HepG2 (cell line): ENCODE measurements around the gene HPCAL4. TPM values are rescaled to one million over a fixed set of nuclear protein-coding genes. Genes with fewer than 3 reads are reported as not detected.

Source experiments
- EZH2 ChIP-seq: conservative IDR thresholded peaks from 2 replicates; pipeline ENCODE4 v1.6.1; 2012; ENCODE audit warnings: mild to moderate bottlenecking, low read depth, low read length, moderate library complexity
- KMT2B ChIP-seq: IDR thresholded peaks from 2 replicates; pipeline ENCODE4 v1.6.1; 2016; ENCODE audit warnings: missing genetic modification reagents, missing compliant biosample characterization
- MAZ ChIP-seq, 2 experiments: sonication (generic) in 1 of 2; formaldehyde crosslinking in 1 of 2; IDR thresholded peaks; 2 replicates each; pipeline versions ENCODE4 v1.5.0 to v1.6.1; 2012 to 2020; ENCODE audit warnings: low read depth in 2 of 2, mild to moderate bottlenecking in 2 of 2, borderline replicate concordance in 1 of 2, improper control_type of control experiment in 1 of 2, low read length in 1 of 2, missing genetic modification reagents in 1 of 2, moderate library complexity in 1 of 2
- PITX1 ChIP-seq: sonication (generic); formaldehyde crosslinking; IDR thresholded peaks from 2 replicates; pipeline ENCODE4 v1.5.1; 2020; ENCODE audit warnings: mild to moderate bottlenecking, missing genetic modification reagents
- RFX1 ChIP-seq: fragments of 450-650 bp; IDR thresholded peaks from 2 replicates; pipeline ENCODE4 v1.6.1; 2017
- SALL1 ChIP-seq: sonication (generic); formaldehyde crosslinking; IDR thresholded peaks from 2 replicates; pipeline ENCODE4 v1.8.0; 2022; ENCODE audit warnings: mild to moderate bottlenecking, missing genetic modification reagents
- TOPORS ChIP-seq: sonication (generic); formaldehyde crosslinking; IDR thresholded peaks from 2 replicates; pipeline ENCODE4 v1.8.0; 2023; ENCODE audit warnings: mild to moderate bottlenecking, missing genetic modification reagents
- ZNF121 ChIP-seq: sonication (generic); formaldehyde crosslinking; IDR thresholded peaks from 2 replicates; pipeline ENCODE4 v1.5.0; 2020; ENCODE audit warnings: mild to moderate bottlenecking, missing genetic modification reagents
- ZNF143 ChIP-seq: sonication (generic); formaldehyde crosslinking; IDR thresholded peaks from 2 replicates; pipeline ENCODE4 v1.4.0; 2020; ENCODE audit warnings: missing genetic modification reagents
- ZNF549 ChIP-seq: sonication (generic); formaldehyde crosslinking; IDR thresholded peaks from 2 replicates; pipeline ENCODE4 v1.5.0; 2020; ENCODE audit warnings: missing genetic modification reagents
- ZNF552 ChIP-seq: sonication (generic); formaldehyde crosslinking; IDR thresholded peaks from 2 replicates; pipeline ENCODE4 v1.9.0; 2022; ENCODE audit warnings: missing genetic modification reagents, mild to moderate bottlenecking, borderline replicate concordance
- ZNF577 ChIP-seq: sonication (generic); formaldehyde crosslinking; IDR thresholded peaks from 2 replicates; pipeline ENCODE4 v1.4.0; 2020; ENCODE audit warnings: mild to moderate bottlenecking, low read depth, missing genetic modification reagents, borderline replicate concordance
- ZNF773 ChIP-seq: sonication (generic); formaldehyde crosslinking; IDR thresholded peaks from 2 replicates; pipeline ENCODE4 v1.4.0; 2020; ENCODE audit warnings: missing genetic modification reagents, borderline replicate concordance
- polyA plus RNA-seq, 8 experiments: library from polyadenylated mRNA; depleted of rRNA in 3 of 8; stranded (reverse) in 7 of 8; unstranded in 1 of 8; fragments of >200 nt; fragmentation: Illumina TruSeq in 4 of 8; extraction: Trizol in 4 of 8; gene quantifications; 2 replicates each; pipeline versions ENCODE4 v1.2.1 to v1.2.3, GENCODE V29; 2011 to 2016; ENCODE audit warnings: low read depth in 4 of 8, missing spikeins in 1 of 8, mixed read lengths in 1 of 8; ENCODE audit not compliant: insufficient read depth in 1 of 8
- total RNA-seq, 5 experiments: library from RNA; depleted of rRNA; stranded (reverse); fragments of >200 nt; fragmentation: Illumina TruSeq; extraction: Trizol; gene quantifications; 2 replicates each; pipeline ENCODE4 v1.2.3, GENCODE V29; 2016; ENCODE audit warnings: low read depth in 1 of 5
- TF ChIP-seq, protein P1 (sequence below): sonication (generic); formaldehyde crosslinking; IDR thresholded peaks from 2 replicates; pipeline ENCODE4 v1.5.0; 2020; ENCODE audit warnings: missing genetic modification reagents, mild to moderate bottlenecking, borderline replicate concordance
- TF ChIP-seq, protein P2 (sequence below): sonication (generic); formaldehyde crosslinking; IDR thresholded peaks from 2 replicates; pipeline ENCODE4 v1.8.1; 2023; ENCODE audit warnings: missing genetic modification reagents, inconsistent platforms, borderline replicate concordance

Gene HPCAL4
- total and polyA plus RNA-seq, 2 of the 13 experiments (the other 11 are each of a cell fraction or from before 2014, with no cell fraction given), result not detected

DNA sequence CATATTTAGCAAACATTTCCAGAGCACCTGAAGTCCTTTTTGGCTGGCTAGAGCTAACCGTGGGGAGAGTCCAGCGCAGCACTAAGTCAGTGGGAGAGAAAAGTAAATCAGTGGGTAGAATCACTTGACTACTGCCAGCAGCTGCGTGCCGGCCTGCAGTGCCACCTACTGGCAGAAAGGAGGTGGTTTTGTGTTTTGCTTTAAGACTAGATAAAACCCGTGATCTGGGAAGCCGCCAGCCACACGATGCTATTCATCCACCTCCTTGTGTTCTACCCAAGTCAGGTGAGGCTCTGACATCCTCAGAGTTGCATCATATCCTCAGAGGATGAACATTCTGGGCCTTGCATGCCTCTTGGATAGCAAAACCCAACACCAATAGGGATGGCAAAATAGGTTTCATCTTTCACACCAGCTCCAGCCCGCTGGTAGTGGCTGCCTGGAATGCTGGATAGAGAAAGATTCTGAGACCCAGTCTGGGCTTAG is 37.6 kb downstream of the HPCAL4 start (continued):
- no peak for TF ChIP-seq ZNF143 (CRISPR knock-in tag)
- TF ChIP-seq EZH2, result 0 out of 2 replicates have a peak, but pooled peaks have one; percentile 53
- TF ChIP-seq, protein P1, sequence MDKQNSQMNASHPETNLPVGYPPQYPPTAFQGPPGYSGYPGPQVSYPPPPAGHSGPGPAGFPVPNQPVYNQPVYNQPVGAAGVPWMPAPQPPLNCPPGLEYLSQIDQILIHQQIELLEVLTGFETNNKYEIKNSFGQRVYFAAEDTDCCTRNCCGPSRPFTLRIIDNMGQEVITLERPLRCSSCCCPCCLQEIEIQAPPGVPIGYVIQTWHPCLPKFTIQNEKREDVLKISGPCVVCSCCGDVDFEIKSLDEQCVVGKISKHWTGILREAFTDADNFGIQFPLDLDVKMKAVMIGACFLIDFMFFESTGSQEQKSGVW, result no peak
- TF ChIP-seq TOPORS (CRISPR knock-in tag), result no peak
- TF ChIP-seq ZNF121 (CRISPR knock-in tag), result no peak
- TF ChIP-seq ZNF549 (CRISPR knock-in tag), result no peak
- no peak for TF ChIP-seq MAZ (IDR thresholded peaks at IDR 0.05; ENCODE audit: borderline replicate concordance, low read depth, low read length)
- no peak for TF ChIP-seq MAZ (CRISPR knock-in tag; IDR thresholded peaks at IDR 0.05; ENCODE audit: low read depth)
- no peak for TF ChIP-seq ZNF552 (CRISPR knock-in tag)
- TF ChIP-seq, protein P2, sequence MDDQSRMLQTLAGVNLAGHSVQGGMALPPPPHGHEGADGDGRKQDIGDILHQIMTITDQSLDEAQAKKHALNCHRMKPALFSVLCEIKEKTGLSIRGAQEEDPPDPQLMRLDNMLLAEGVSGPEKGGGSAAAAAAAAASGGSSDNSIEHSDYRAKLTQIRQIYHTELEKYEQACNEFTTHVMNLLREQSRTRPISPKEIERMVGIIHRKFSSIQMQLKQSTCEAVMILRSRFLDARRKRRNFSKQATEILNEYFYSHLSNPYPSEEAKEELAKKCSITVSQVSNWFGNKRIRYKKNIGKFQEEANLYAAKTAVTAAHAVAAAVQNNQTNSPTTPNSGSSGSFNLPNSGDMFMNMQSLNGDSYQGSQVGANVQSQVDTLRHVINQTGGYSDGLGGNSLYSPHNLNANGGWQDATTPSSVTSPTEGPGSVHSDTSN (CRISPR knock-in tag), result no peak
- TF ChIP-seq ZNF577 (CRISPR knock-in tag), result no peak
- TF ChIP-seq KMT2B, result no peak
- TF ChIP-seq RFX1, result no peak
- 0 out of 2 replicates have a peak, but pooled peaks have one; percentile 24 for TF ChIP-seq SALL1 (CRISPR knock-in tag)
- no peak for TF ChIP-seq ZNF773 (CRISPR knock-in tag)
- 0 out of 2 replicates have a peak, but pooled peaks have one; percentile 39 for TF ChIP-seq PITX1 (CRISPR knock-in tag)
